Uterus (tissue), 2 donors: ENCODE data around the gene HCN1.
"Not testable (repeated sequence)": the region's sequence is repeated elsewhere in the genome, so short reads cannot be mapped to it uniquely, and the experiment has no call there.

Source experiments
- CTCF ChIP-seq, 4 experiments: fragments of 200-600 bp in 2 of 4; fragments of 450-650 bp in 2 of 4; sonication (generic) in 2 of 4; IDR thresholded peaks; one replicate each; pipeline ENCODE4 v1.5.1; 2016 to 2019; ENCODE audit warnings: antibody characterized with exemption in 4 of 4, mild to moderate bottlenecking in 2 of 4, moderate library complexity in 1 of 4
- POLR2A ChIP-seq, 2 donors: fragments of 450-650 bp; IDR thresholded peaks; one replicate each; pipeline ENCODE4 v1.6.1; 2016; ENCODE audit warnings: antibody characterized with exemption in 2 of 2, mild to moderate bottlenecking in 1 of 2, moderate library complexity in 1 of 2

DNA sequence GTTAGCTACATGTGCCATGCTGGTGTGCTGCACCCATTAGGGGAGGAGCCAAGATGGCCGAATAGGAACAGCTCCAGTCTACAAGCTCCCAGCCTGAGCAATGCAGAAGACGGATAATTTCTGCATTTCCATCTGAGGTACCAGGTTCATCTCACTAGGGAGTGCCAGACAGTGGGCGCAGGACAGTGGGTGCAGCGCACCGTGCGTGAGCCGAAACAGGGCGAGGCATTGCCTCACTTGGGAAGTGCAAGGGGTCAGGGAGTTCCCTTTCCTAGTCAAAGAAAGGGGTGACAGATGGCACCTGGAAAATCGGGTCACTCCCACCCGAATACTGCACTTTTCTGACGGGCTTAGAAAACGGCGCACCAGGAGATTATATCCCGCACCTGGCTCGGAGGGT, 251.3 kb downstream of the HCN1 start:
- not testable (repeated sequence) for TF ChIP-seq CTCF, POLR2A (IDR thresholded peaks at IDR 0.05)
